Mucosa of descending colon (tissue), 3 donors: Measurements from ENCODE around the gene WDFY4. TPM values are rescaled to one million over a fixed set of nuclear protein-coding genes. Genes with fewer than 3 reads are reported as not detected.

Experiments
- ATAC-seq: fragments of 200-7000 bp; cut with Tn5 transposase; one replicate; pipeline ENCODE4 v1.9.1; 2020; ENCODE audit warnings: mild to moderate bottlenecking, moderate library complexity
- DNase-seq, 3 donors: peaks; one replicate each; pipeline ENCODE4 v3.0.0-alpha.2; 2020
- H3K36me3 ChIP-seq: fragments of 200-600 bp; one replicate; pipeline ENCODE4 v1.8.0; 2021; ENCODE audit warnings: low read depth, mild to moderate bottlenecking
- H3K4me1 ChIP-seq: fragments of 200-600 bp; one replicate; pipeline ENCODE4 v1.8.0; 2021; ENCODE audit warnings: low read depth, mild to moderate bottlenecking
- H3K4me3 ChIP-seq: fragments of 200-600 bp; one replicate; pipeline ENCODE4 v1.8.0; 2021; ENCODE audit warnings: mild to moderate bottlenecking
- H3K9me3 ChIP-seq: fragments of 200-600 bp; one replicate; pipeline ENCODE4 v1.8.0; 2021; ENCODE audit warnings: mild to moderate bottlenecking
- CTCF ChIP-seq: fragments of 200-600 bp; IDR thresholded peaks from one replicate; pipeline ENCODE4 v1.8.0; 2022; ENCODE audit warnings: antibody characterized with exemption, mild to moderate bottlenecking
- intact Hi-C, 2 donors: fragments of 100-400 bp; cut with DNase I in 1 of 2; cut with micrococcal nuclease in 1 of 2; formaldehyde crosslinking; loops; one replicate each; pipeline versions ENCODE4 v1.11.0 to v1.11.1; 2022; cut with DNase I, micrococcal nuclease
- total RNA-seq, 3 donors: library from RNA; stranded (reverse); fragmentation: NEBNext Ultra II Directional in 2 of 3; extraction: Animal tissue kit (Norgen Biotek cat#: 25700) in 2 of 3; gene quantifications; one replicate each; pipeline versions ENCODE4 v1.2.1 to v1.2.4, GENCODE V29; 2021 to 2023
- donor health status: DM: no; HTN: no; CAD: no; lungs with moderate emphysema.
- donor health status: DM: no; HTN: no; CAD: no.
- donor health status: DM: no; HTN: yes; CAD: no.

The WDFY4 gene
- total RNA-seq, 3 donors from 2014 or later: 2.1 to 3.3 (median 2.2) TPM

GRCh38 chr10:49008091-49008490, 323.4 kb downstream of the WDFY4 start:
- no peak overlapping the region for H3K4me3 ChIP-seq
- DNase-seq: no peak
- intact Hi-C loops: no loop called here
- no peaks in the 10 kb centered on the region for H3K36me3 ChIP-seq
- TF ChIP-seq CTCF: no peak
- ATAC-seq: no peak
- H3K4me1 ChIP-seq: peaks cover 4% of the 10 kb centered on the region
- H3K9me3 ChIP-seq: no peaks in the 10 kb centered on the region

DNA sequence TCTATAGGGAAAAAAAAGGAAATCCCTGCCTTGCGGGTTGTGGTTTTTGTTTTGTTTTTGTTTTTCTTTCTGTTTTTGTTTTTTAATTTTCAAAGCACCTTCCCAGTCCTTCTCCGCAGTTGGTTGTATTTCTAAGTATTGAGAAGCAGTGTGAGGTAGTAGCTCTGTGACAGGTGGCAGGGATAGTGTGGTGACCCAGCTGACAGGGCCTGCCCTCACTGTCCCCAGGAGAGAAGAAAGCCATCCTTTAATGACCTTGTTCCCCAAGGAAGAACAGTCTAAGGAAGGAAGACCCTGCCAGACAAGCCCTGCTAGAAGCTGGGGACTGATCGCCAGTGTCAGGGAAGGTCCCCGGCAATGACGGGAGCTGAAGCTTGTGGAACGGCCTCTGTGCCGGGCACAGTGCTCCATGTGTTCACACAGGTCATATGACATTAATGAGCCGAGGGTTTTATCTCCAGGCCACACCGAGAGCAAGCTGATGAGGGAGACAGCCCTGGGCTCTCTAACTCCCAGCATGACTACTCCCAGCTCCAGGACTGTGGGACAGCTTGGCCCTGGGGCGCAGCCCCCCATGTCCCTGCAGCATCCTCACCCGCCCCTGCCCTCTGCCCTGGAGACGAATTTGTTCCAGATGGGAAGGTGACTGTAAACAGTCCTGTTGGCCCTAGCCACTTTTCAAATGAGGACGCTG, 324.0 kb downstream of the WDFY4 start:
- intact Hi-C loops: no loop called here
- ATAC-seq: peak; percentile 9
- Histone ChIP-seq H3K9me3 (no peaks in the 10 kb centered on the region), H3K4me3 (no peak overlapping the region), H3K4me1 (peaks cover 4% of the 10 kb centered on the region), H3K36me3 (no peaks in the 10 kb centered on the region)
- TF ChIP-seq CTCF: no peak
- DNase-seq: no peak

- Histone ChIP-seq H3K36me3 (no peaks in the 10 kb centered on the region), H3K4me3 (no peak overlapping the region), H3K9me3 (no peaks in the 10 kb centered on the region), H3K4me1 (peaks cover 4% of the 10 kb centered on the region)
- ATAC-seq: peak; percentile 53
- intact Hi-C loops: no loop called here
- DNase-seq: no peak
- TF ChIP-seq CTCF: no peak
These were observed 324.7 kb downstream of the WDFY4 start for GRCh38 chr10:49009199-49009979.

- DNase-seq (peak in 2 of 3 donors; percentile 42 to 52), ATAC-seq (peak; percentile 80)
These were observed 325.6 kb downstream of the WDFY4 start for GRCh38 chr10:49010295-49010694.

GRCh38 chr10:49010865-49011264, 326.2 kb downstream of the WDFY4 start:
- DNase-seq: no peak

More at GRCh38 chr10:49010295-49010694, 325.6 kb downstream of the WDFY4 start:
- Histone ChIP-seq H3K4me3 (no peak overlapping the region), H3K9me3 (no peaks in the 10 kb centered on the region), H3K4me1 (peaks cover 4% of the 10 kb centered on the region), H3K36me3 (no peaks in the 10 kb centered on the region)
- intact Hi-C loops: no loop called here
- TF ChIP-seq CTCF: no peak

More at GRCh38 chr10:49010865-49011264, 326.2 kb downstream of the WDFY4 start:
- Histone ChIP-seq H3K4me1 (peaks cover 4% of the 10 kb centered on the region), H3K9me3 (no peaks in the 10 kb centered on the region), H3K36me3 (no peaks in the 10 kb centered on the region), H3K4me3 (no peak overlapping the region)
- intact Hi-C loops: no loop called here
- no peak for TF ChIP-seq CTCF
- no peak for ATAC-seq
